Mucosa of stomach (tissue), 1 donor: Measurements from ENCODE around the gene RXRA.

Experiments used
- H3K27me3 ChIP-seq: one replicate; pipeline ENCODE4 v1.7.0; 2013; ENCODE audit warnings: mild to moderate bottlenecking, low read length; ENCODE audit not compliant: control insufficient read depth, insufficient read depth
- H3K36me3 ChIP-seq: one replicate; pipeline ENCODE4 v1.7.0; 2013; ENCODE audit warnings: low read length; ENCODE audit not compliant: control insufficient read depth, insufficient read depth
- H3K4me1 ChIP-seq: one replicate; pipeline ENCODE4 v1.7.0; 2013; ENCODE audit warnings: mild to moderate bottlenecking, low read length; ENCODE audit not compliant: control insufficient read depth, insufficient read depth
- H3K4me3 ChIP-seq: one replicate; pipeline ENCODE4 v1.7.0; 2013; ENCODE audit warnings: low read length
- H3K9ac ChIP-seq: one replicate; pipeline ENCODE4 v1.7.0; 2013; ENCODE audit warnings: mild to moderate bottlenecking, low read length, moderate library complexity
- H3K9me3 ChIP-seq: one replicate; pipeline ENCODE4 v1.7.0; 2013; ENCODE audit warnings: mild to moderate bottlenecking, low read length, moderate library complexity; ENCODE audit not compliant: control insufficient read depth
- donor health status: Pancreatic carcinoma.

RXRA gene

DNA sequence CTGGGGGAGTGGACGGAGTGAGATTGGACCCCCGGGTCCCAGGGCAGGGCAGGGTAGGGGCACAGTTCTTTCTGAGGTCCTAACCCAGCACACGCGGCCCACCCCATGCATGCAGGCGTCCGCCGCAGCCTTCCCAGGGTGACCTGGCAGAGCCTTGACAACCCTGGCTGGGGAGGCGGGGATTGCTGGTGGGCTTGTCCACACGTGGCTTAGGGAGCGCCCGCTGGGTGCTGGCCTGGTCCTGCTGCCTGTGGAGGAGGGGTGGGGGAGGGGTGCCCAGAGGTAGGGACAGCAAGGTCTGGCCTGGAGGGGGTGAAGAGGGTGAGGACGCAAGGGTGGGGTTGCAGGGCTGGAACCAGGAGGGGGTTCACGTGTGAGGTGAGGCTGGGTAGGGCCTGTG is 6.0 kb downstream of the RXRA start:
- Histone ChIP-seq H3K9me3 (no peaks in the 10 kb centered on the region), H3K4me1 (peaks cover 98% of the 10 kb centered on the region)

DNA sequence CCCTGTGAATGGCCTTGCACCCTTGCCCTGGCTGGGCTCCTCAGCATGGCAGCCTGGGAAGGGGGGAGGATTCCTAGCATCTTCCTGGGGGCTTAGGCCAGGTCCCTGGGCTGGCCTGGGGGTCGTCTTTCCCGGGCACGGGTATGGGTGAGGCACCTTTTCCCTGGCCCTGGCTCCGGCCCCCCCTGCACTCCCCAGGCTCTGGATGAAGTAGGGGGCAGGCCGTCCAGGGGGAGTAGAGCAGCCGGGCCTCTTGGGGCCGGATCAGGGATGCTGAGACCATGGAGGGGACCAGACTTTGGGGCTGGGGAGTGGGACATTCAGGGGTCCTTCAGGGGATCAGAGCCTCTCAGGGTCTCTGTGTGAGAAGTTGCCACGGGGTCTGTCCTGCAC is 6.6 kb downstream of the RXRA start:
- H3K27me3 ChIP-seq = no peaks in the 10 kb centered on the region
- H3K9me3 ChIP-seq = no peaks in the 10 kb centered on the region
- H3K9ac ChIP-seq = peak overlapping the region; percentile 22
- H3K4me1 ChIP-seq = peaks cover 100% of the 10 kb centered on the region
- no peak overlapping the region for H3K4me3 ChIP-seq
- H3K36me3 ChIP-seq = no peaks in the 10 kb centered on the region

More for the DNA sequence above, 6.0 kb downstream of the RXRA start:
- H3K4me3 ChIP-seq = no peak overlapping the region
- H3K27me3 ChIP-seq = no peaks in the 10 kb centered on the region
- H3K36me3 ChIP-seq = no peaks in the 10 kb centered on the region
- no peak overlapping the region for H3K9ac ChIP-seq

DNA sequence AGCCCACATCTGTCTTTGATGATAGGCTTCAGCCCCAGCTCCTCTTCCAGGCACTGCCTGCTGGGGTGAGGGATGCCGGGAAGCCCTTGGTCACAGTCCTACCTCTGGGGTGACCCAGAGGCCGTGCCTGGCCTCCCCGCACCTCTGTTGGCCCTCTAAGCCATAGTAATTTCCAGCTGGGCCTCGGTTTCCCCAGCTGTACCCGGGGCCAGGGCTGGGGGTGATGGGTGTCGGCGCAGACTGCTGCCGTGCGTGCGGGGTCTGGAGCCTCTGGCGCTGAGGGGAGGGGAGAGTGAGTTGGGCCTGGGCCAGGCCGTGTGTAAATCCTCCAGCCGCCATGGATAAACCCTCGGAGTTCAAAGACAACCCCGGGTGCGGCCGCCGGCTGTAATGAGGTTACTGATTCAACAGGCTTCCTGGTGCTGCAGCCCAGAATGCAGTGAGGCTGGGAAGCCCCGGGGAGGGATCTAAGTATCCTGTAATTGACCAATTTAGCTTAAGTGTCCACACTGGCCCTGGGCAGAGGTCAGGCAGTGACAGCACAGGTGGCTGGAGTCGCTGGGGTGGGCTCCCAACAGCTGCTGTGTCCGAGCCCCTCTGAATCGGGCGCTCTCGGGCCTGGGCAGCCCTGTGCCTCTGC is 7.1 kb downstream of the RXRA start:
- Histone ChIP-seq H3K27me3 (no peaks in the 10 kb centered on the region), H3K36me3 (no peaks in the 10 kb centered on the region), H3K4me1 (peaks cover 100% of the 10 kb centered on the region), H3K4me3 (no peak overlapping the region), H3K9ac (peak overlapping the region; percentile 22), H3K9me3 (no peaks in the 10 kb centered on the region)

DNA sequence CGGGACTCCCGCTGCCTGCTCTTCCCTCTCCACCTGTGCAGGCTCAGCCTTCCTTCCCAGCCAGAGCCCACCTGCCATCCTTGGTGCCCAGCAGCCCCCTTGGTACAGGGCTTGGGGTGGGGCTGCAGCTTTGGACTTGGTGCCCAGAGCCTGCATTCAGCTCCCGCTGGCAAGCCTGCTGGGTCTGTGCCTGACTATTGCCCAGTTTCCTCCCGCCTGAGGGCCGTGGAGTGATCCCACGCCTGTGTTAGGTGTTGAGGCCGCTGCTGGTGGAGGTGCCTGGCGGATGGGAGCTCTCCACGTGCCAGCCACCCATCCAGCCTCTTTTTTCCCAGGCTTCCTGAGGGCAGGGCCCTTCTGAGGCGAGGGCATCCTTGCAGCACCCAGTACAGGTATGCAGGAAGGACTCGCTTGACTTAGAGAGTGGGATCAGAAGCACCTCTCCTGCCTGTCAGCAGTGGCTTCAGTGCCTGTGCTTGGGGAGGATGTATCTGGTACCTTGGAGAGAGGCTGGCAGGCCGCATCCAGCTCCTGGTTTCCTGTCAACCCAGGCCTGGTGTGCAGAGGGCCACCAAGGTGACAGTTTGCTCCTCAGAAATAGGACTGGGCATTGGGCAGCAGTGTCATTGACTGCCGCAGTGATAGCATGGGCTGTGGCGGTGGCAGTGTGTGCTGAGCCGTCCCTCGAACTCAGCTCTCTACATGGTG is 7.8 kb downstream of the RXRA start:
- Histone ChIP-seq H3K27me3 (no peaks in the 10 kb centered on the region), H3K9me3 (no peaks in the 10 kb centered on the region), H3K4me1 (peaks cover 100% of the 10 kb centered on the region), H3K36me3 (no peaks in the 10 kb centered on the region), H3K4me3 (no peak overlapping the region), H3K9ac (no peak overlapping the region)

DNA sequence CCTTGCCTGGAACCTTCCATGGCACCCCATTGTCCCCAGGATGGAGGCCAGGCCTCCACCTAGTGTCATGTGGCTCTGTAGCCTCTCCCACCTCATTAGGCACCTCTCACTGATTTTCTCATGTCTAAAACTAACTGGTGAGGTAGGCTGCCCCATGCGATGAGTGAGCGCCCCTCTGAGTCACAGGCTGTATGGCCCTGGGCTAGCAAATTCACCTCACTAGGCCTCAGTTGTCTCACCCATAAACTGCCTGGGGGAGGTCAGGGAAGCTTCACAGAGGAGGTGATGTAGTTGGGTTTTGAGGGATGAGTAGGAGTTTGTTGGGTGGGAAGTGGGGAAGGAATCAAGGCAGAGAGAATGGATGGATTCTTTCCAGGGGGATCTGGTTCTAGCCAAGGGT is 8.8 kb downstream of the RXRA start:
- H3K9me3 ChIP-seq = no peaks in the 10 kb centered on the region
- no peaks in the 10 kb centered on the region for H3K27me3 ChIP-seq
- no peak overlapping the region for H3K9ac ChIP-seq
- peaks cover 100% of the 10 kb centered on the region for H3K4me1 ChIP-seq
- H3K4me3 ChIP-seq = no peak overlapping the region
- no peaks in the 10 kb centered on the region for H3K36me3 ChIP-seq

DNA sequence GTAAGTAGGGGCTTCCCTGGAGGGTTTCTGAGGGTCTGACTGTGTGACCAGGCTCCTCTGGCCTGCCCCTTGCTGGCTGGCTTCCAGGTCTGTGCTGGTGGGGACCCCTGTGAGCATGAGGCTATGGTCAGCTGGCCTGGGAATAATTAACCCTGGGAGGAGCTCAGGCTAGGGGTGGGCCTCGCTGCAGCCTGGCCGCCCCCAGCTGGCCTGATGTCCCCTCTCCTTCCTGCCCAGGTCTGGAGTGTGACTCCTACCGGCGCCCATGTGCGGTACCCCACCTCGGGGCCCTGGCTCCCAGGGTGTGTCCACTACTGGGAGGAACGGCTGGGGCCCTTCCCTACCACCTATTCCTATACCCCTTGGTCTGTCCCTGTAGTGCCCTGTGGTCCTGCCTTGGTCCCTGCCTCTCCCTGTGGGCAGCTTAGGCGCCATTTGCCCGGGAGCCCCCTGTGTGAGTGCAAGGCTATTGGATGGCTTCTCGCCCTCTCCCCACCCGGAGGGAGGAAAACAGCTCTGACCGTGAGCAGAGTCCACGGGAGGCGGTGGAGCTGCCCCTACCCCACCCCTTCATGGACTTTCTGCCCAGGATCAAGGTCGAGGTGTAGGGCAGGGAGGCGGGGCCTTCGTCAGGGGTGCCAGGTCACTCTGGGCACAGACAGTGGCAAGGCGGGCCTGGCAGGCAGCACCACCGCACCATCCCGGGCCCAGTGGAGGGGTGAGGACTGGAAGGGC is 9.4 kb downstream of the RXRA start:
- H3K27me3 ChIP-seq = no peaks in the 10 kb centered on the region
- H3K9me3 ChIP-seq = no peaks in the 10 kb centered on the region
- H3K4me1 ChIP-seq = peaks cover 100% of the 10 kb centered on the region
- H3K9ac ChIP-seq = peak overlapping the region; percentile 37
- H3K36me3 ChIP-seq = no peaks in the 10 kb centered on the region
- no peak overlapping the region for H3K4me3 ChIP-seq

DNA sequence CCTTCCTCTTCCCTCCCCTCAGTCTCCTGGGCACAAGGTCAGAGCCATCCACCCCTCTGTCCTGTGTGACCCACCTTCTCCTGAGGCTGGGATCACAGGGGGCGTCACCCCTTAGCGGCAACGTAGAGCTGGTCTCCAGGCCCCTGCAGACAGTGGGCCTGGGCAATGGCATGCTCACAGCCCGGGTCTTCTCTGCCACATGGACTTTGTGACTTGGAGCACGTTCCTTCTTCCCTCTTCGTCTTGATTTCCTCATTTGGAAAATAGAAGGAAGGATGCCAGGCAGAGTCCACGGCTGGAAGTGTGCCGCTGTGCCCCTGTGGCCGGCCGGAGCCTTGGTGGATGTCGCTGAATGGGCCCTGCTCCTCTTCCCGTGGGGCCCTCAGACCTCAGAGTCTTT is 10.0 kb downstream of the RXRA start:
- no peak overlapping the region for H3K4me3 ChIP-seq
- no peaks in the 10 kb centered on the region for H3K9me3 ChIP-seq
- H3K9ac ChIP-seq = peak overlapping the region; percentile 37
- no peaks in the 10 kb centered on the region for H3K27me3 ChIP-seq
- no peaks in the 10 kb centered on the region for H3K36me3 ChIP-seq
- H3K4me1 ChIP-seq = peaks cover 100% of the 10 kb centered on the region

DNA sequence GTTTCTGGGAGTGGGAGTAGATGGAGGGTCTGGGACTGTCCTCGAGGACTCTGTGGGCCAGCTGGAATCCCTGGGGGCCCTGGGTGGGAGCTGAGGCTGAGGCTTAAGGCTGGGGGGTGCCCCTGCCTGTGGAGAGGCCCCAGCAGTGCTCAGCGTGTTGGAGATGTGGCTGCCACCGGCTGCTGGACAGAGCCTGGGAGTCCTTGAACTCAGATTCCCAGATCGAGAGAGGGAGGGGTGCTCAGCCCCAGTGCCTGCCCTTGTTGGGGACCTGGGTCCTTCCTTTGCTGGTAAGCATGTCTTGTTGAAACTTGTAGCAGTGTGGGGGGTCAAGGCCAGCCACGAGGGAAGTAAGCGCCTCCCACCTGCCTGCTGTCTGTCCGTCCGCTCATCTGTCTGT is 10.7 kb downstream of the RXRA start:
- no peak overlapping the region for H3K9ac ChIP-seq
- H3K9me3 ChIP-seq = no peaks in the 10 kb centered on the region
- peaks cover 100% of the 10 kb centered on the region for H3K4me1 ChIP-seq
- H3K4me3 ChIP-seq = no peak overlapping the region
- H3K36me3 ChIP-seq = no peaks in the 10 kb centered on the region
- no peaks in the 10 kb centered on the region for H3K27me3 ChIP-seq

DNA sequence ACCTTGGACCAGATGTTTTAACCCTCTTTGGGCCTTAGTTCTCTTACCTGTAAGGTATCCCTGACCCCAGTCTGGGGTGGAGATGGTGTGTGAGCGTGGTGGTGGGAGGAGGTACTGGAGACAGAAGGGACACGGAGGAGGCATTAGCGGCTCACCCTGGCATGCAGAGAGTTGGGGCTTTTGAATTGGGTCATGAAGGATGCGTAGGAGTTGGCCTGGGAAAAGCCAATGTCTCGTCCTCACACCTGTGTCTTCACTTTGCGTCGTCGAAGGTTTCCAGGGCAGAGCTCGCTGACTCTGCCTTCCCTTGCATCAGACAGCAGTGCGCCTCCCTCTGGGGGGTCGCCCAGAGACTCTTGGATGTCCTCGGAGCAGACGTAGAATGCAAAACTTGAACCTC is 11.2 kb downstream of the RXRA start:
- H3K9ac ChIP-seq = no peak overlapping the region
- H3K27me3 ChIP-seq = no peaks in the 10 kb centered on the region

DNA sequence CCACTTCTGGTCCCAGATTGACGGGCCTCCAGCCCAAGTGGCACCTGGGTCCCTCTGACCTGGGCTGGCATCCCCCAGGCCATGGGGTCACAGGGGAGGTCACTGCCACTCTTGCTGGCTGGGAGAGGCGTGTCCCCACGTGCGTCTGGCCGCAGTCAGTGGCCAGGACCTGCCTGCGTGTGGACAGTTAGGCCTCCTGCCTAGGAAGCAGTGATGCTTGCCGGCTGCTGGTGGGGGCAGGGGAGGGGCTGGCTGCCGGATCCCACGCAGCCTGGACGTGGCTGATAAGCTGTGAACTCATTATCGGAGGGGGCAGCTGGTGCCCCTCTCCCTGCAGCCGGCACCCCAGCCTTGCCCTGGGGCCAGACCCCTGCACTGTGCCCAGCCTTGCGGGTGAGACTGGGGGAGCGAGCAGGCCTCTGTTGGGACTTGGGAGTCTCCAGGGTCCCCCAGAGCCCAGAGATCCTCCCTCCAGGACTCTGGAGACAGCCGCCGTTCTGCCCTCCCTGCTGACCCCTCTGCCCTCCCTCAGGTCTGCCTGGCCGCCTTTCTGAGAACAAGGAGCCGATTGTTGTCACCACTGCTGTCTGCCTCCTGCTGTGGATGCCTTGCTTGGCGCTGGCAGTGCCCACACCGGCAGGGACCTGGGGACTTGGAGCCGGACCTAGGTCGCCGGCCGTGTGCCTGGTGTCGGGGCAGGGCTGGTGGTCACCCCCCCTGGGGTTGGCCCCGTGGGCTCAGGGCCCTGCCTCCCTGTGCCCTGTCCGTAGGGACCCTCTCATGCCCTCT is 12.3 kb downstream of the RXRA start:
- H3K9me3 ChIP-seq = no peaks in the 10 kb centered on the region
- H3K27me3 ChIP-seq = no peaks in the 10 kb centered on the region
- H3K4me3 ChIP-seq = no peak overlapping the region
- H3K36me3 ChIP-seq = no peaks in the 10 kb centered on the region
- H3K4me1 ChIP-seq = peaks cover 100% of the 10 kb centered on the region
- H3K9ac ChIP-seq = peak overlapping the region; percentile 26

More for the DNA sequence above, 11.2 kb downstream of the RXRA start:
- H3K9me3 ChIP-seq = no peaks in the 10 kb centered on the region
- H3K4me1 ChIP-seq = peaks cover 100% of the 10 kb centered on the region
- no peaks in the 10 kb centered on the region for H3K36me3 ChIP-seq
- H3K4me3 ChIP-seq = no peak overlapping the region

DNA sequence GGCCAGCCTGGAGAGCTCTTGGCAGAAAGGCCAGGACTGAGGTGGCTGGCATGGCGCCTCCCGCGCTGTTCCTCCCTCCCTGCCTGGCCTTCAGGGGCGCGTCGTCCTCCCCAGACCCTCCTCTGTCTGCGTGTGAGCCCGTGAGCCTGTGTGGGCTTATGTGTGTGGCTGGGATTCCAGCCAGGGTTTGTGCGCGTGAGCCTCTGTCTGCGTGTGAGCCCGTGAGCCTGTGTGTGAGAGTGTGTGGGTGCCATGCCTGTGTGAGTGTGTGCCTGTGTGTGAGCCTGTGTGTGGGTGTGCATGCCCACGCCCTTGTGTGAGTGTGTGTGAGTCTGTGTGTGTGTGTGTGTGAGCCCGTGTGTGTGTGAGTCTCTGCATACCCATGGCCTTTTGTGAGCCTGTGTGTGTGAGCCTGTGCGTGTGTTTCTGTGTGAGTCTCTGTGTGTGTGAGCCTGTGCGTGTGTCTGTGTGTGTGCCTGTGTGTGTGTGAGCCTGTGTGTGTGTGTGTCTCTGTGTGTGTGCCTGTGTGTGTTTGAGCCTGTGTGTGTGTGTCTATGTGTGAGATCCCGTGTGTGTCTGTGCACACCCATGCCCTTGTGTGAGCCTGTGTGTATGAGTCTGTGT is 13.0 kb downstream of the RXRA start:
- H3K9me3 ChIP-seq = no peaks in the 10 kb centered on the region
- no peaks in the 10 kb centered on the region for H3K36me3 ChIP-seq
- H3K4me1 ChIP-seq = peaks cover 100% of the 10 kb centered on the region
- peak overlapping the region; percentile 26 for H3K9ac ChIP-seq
- no peak overlapping the region for H3K4me3 ChIP-seq
- no peaks in the 10 kb centered on the region for H3K27me3 ChIP-seq
